Parathyroid adenoma (tissue), 2 donors: ENCODE results near the gene MPHOSPH9.

Source experiments
- H2AFZ ChIP-seq: fragments of 300-600 bp; sonication (generic); one replicate; pipeline ENCODE4 v1.7.0; 2017; ENCODE audit warnings: antibody characterized with exemption, mild to moderate bottlenecking
- H3K27ac ChIP-seq: fragments of 300-600 bp; sonication (generic); one replicate; pipeline ENCODE4 v1.7.0; 2017
- H3K27me3 ChIP-seq: fragments of 300-600 bp; sonication (generic); one replicate; pipeline ENCODE4 v1.7.0; 2017; ENCODE audit warnings: low read length; ENCODE audit not compliant: control insufficient read depth, insufficient read depth
- H3K36me3 ChIP-seq: fragments of 300-600 bp; sonication (generic); one replicate; pipeline ENCODE4 v1.7.0; 2017; ENCODE audit warnings: low read length; ENCODE audit not compliant: control insufficient read depth, insufficient read depth
- H3K4me1 ChIP-seq: fragments of 300-600 bp; sonication (generic); one replicate; pipeline ENCODE4 v1.7.0; 2017; ENCODE audit warnings: control low read depth
- H3K4me2 ChIP-seq: fragments of 300-600 bp; sonication (generic); one replicate; pipeline ENCODE4 v1.7.0; 2017; ENCODE audit warnings: low read length
- H3K4me3 ChIP-seq: fragments of 300-600 bp; sonication (generic); one replicate; pipeline ENCODE4 v1.7.0; 2017; ENCODE audit warnings: low read depth, low read length
- H3K79me2 ChIP-seq: fragments of 300-600 bp; sonication (generic); one replicate; pipeline ENCODE4 v1.7.0; 2017; ENCODE audit warnings: control low read depth
- H3K9ac ChIP-seq: fragments of 300-600 bp; sonication (generic); one replicate; pipeline ENCODE4 v1.7.0; 2017; ENCODE audit warnings: mild to moderate bottlenecking
- H3K9me3 ChIP-seq: fragments of 300-600 bp; sonication (generic); one replicate; pipeline ENCODE4 v1.7.0; 2017; ENCODE audit warnings: low read length; ENCODE audit not compliant: control insufficient read depth
- TF ChIP-seq, protein P1 (sequence below): fragments of 300-600 bp; sonication (generic); IDR thresholded peaks from one replicate; pipeline ENCODE4 v1.7.0; 2017; ENCODE audit warnings: antibody characterized with exemption, mild to moderate bottlenecking
- donor health status: primary hyperparathyroidism.

The MPHOSPH9 gene

DNA sequence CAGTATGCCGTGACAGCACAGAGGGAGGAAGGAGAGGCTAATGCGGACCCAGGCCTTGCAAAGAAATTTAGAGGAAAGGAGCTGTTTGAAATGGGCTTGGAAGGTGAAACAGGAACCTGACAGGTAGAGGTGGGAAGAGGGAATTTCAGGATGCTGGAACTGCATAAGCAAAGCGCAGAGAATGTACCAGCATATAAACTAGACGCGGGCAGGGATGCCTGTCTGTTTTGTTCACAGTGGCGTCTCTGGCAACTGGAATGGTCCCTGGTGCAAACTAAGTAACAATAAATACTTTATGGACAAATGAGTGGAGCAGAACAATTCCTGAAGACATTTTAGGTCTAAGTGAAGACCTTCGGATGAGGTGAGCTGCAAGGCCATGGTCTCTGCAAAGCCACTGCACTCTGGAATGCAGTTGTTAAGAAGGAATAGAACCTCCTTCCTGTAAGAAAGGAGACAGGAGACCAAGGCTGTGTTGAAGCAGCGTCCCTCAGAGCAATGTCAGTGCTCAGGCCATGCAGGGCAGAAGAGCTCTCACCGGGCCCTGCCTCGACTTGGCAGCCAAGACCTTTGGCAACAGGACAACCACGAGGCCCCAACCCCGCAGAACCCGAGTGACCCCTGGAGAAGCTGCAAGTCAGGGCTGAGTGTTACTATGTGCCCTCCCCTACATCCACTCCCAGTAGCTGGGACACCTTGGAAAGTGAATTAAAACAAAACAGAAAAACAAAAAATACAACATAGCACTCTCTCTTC lies 124.8 kb downstream of the MPHOSPH9 start:
- Histone ChIP-seq H3K9ac (no peak overlapping the region), H3K4me2 (no peak overlapping the region), H3K27ac (peak overlapping the region; percentile 57), H3K36me3 (no peaks in the 10 kb centered on the region), H2AFZ (no peak overlapping the region), H3K27me3 (no peaks in the 10 kb centered on the region), H3K9me3 (no peaks in the 10 kb centered on the region), H3K79me2 (no peaks in the 10 kb centered on the region), H3K4me3 (no peak overlapping the region), H3K4me1 (peaks cover 21% of the 10 kb centered on the region)
- TF ChIP-seq, protein P1, sequence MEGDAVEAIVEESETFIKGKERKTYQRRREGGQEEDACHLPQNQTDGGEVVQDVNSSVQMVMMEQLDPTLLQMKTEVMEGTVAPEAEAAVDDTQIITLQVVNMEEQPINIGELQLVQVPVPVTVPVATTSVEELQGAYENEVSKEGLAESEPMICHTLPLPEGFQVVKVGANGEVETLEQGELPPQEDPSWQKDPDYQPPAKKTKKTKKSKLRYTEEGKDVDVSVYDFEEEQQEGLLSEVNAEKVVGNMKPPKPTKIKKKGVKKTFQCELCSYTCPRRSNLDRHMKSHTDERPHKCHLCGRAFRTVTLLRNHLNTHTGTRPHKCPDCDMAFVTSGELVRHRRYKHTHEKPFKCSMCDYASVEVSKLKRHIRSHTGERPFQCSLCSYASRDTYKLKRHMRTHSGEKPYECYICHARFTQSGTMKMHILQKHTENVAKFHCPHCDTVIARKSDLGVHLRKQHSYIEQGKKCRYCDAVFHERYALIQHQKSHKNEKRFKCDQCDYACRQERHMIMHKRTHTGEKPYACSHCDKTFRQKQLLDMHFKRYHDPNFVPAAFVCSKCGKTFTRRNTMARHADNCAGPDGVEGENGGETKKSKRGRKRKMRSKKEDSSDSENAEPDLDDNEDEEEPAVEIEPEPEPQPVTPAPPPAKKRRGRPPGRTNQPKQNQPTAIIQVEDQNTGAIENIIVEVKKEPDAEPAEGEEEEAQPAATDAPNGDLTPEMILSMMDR, result no peak

DNA sequence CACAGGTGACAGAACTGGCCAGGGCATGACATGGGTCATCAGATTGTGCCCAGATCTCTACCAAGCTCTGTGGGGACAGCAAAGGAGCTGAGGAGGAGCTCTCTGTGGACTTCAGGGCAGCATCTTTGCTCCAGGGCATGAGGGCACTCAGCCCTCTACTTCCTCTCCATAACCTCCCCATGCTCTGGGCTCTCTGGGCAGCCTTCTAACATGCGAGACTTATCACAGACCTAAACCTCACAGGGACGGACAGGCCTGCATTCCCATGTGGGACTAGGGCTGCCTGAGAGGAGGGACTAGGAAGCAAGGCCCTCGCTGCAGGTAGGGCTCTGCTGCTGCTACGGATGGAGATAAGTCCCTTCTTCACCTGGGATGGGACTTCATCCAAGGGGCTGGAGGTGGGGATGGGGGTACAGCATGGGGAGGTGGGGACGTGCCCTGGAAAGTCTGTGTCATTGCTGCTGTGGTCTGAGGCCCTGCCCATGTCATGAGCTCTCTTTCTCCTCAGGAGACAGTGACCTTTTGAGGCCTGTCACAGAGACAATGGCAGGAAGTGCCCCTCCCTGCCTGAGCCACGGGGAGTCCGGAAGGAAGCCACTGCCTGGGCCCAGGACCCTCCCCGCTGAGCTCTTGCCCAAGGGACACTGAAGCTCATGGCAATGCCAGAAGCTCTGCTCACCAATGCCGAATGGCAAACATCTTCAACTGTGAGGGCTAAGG lies 126.1 kb downstream of the MPHOSPH9 start:
- no peaks in the 10 kb centered on the region for H3K27me3 ChIP-seq
- no peaks in the 10 kb centered on the region for H3K9me3 ChIP-seq
- H3K4me3 ChIP-seq, result no peak overlapping the region
- TF ChIP-seq, protein P1, result no peak
- H3K9ac ChIP-seq, result no peak overlapping the region
- H3K79me2 ChIP-seq, result peaks cover 9% of the 10 kb centered on the region
- no peak overlapping the region for H3K4me2 ChIP-seq
- no peaks in the 10 kb centered on the region for H3K36me3 ChIP-seq
- H3K27ac ChIP-seq, result peak overlapping the region; percentile 57
- peaks cover 21% of the 10 kb centered on the region for H3K4me1 ChIP-seq
- peak overlapping the region; percentile 36 for H2AFZ ChIP-seq

DNA sequence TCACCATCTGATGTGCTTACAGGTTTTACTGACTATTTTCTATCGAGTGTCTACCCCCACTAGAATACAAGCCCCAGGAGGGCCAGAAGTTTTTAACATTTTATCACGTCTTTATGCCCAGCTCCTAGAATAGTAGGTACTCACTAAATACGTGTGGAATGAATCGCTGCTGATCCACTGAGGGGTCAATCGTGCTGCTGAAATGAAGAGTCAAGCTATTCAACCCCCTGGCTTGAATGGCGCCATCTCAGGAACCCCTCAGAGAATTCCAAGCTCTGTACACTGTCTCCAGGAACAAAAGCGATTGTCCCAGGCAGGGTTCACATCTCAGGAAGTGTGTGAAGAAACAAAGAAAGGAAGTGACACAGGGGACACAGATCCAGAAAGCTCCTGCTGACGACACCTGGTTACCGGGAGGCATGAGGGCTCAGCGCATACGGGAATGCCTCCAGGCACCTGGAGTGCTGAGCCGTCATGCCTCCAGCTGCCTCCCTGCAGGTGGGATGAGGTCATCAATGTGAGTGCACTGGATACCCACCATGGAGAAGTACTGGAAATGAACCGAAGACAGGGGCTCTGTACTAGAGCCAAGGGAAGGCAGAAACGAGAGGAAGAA lies 127.6 kb downstream of the MPHOSPH9 start:
- no peak overlapping the region for H3K4me3 ChIP-seq
- peaks cover 14% of the 10 kb centered on the region for H3K79me2 ChIP-seq
- H3K27me3 ChIP-seq, result no peaks in the 10 kb centered on the region
- no peak overlapping the region for H3K4me2 ChIP-seq
- H3K27ac ChIP-seq, result peak overlapping the region; percentile 57
- no peaks in the 10 kb centered on the region for H3K36me3 ChIP-seq
- TF ChIP-seq, protein P1, result no peak
- no peak overlapping the region for H2AFZ ChIP-seq
- peaks cover 21% of the 10 kb centered on the region for H3K4me1 ChIP-seq
- H3K9ac ChIP-seq, result no peak overlapping the region
- no peaks in the 10 kb centered on the region for H3K9me3 ChIP-seq

DNA sequence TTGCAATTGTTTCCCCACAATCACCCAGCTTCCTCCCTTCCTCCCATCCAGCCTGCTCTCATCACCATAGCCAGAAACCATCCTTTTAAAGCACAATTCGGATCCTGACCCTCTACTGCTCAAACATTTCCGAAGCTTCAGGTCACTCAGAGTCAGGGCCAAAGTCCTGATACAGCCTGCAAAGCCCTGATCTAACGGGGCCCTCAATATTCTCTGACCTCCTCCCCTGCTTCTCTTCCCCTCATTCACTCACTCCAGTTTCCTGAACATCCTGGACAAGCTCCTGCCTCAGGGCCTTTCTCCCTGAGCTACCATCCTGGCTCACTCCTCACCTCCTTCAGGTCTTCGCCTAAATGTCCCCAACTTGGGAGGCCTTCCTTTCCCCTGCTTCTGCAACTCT lies 128.1 kb downstream of the MPHOSPH9 start:
- H3K36me3 ChIP-seq, result no peaks in the 10 kb centered on the region
- H3K27me3 ChIP-seq, result no peaks in the 10 kb centered on the region
- H3K4me1 ChIP-seq, result peaks cover 21% of the 10 kb centered on the region
- TF ChIP-seq, protein P1, result no peak
- no peak overlapping the region for H2AFZ ChIP-seq
- H3K27ac ChIP-seq, result peak overlapping the region; percentile 57
- H3K9ac ChIP-seq, result no peak overlapping the region
- no peaks in the 10 kb centered on the region for H3K9me3 ChIP-seq
- peaks cover 18% of the 10 kb centered on the region for H3K79me2 ChIP-seq
- H3K4me3 ChIP-seq, result no peak overlapping the region
- H3K4me2 ChIP-seq, result no peak overlapping the region
